HK-2 (cell line): ENCODE results near the gene LSP1.
"Not testable (repeated sequence)": the region's sequence is repeated elsewhere in the genome, so short reads cannot be mapped to it uniquely, and the experiment has no call there.

Experiments
- DNase-seq: peaks from one replicate; pipeline ENCODE4 v3.0.0-alpha.2; 2018; ENCODE audit not compliant: unreplicated experiment

The LSP1 gene

GRCh38 chr11:1852877-1853276, at the start of gene LSP1:
LSP1 (plus strand) TSS chr11:1853084; CDS start chr11:1853145, 61 bp downstream.
- DNase-seq: no peak

GRCh38 chr11:1803246-1803645, 49.6 kb upstream of the LSP1 start:
- DNase-seq: no peak

GRCh38 chr11:1803835-1804519, 48.9 kb upstream of the LSP1 start:
- not testable (repeated sequence) for DNase-seq

GRCh38 chr11:1805525-1805924, 47.4 kb upstream of the LSP1 start:
- no peak for DNase-seq

GRCh38 chr11:1807264-1807995, 45.5 kb upstream of the LSP1 start:
- DNase-seq: no peak

GRCh38 chr11:1810761-1811160, 42.1 kb upstream of the LSP1 start:
- DNase-seq: no peak

GRCh38 chr11:1812274-1812673, 40.6 kb upstream of the LSP1 start:
- DNase-seq: no peak

- no peak for DNase-seq
Observed at GRCh38 chr11:1812801-1813200, 40.1 kb upstream of the LSP1 start.

GRCh38 chr11:1813356-1813755, 39.5 kb upstream of the LSP1 start:
- not testable (repeated sequence) for DNase-seq

- DNase-seq: no peak
Observed at GRCh38 chr11:1814691-1815090, 38.2 kb upstream of the LSP1 start.

GRCh38 chr11:1815311-1815710, 37.6 kb upstream of the LSP1 start:
- DNase-seq: no peak

GRCh38 chr11:1815751-1816150, 37.1 kb upstream of the LSP1 start:
- no peak for DNase-seq

- no peak for DNase-seq
Observed at GRCh38 chr11:1817000-1817399, 35.9 kb upstream of the LSP1 start.

- DNase-seq: no peak
Observed at GRCh38 chr11:1817511-1817910, 35.4 kb upstream of the LSP1 start.

- DNase-seq: no peak
Observed at GRCh38 chr11:1819074-1819473, 33.8 kb upstream of the LSP1 start.

GRCh38 chr11:1820463-1821325, 32.2 kb upstream of the LSP1 start:
- DNase-seq: no peak

- no peak for DNase-seq
Observed at GRCh38 chr11:1821562-1821961, 31.3 kb upstream of the LSP1 start.

- no peak for DNase-seq
Observed at GRCh38 chr11:1822648-1823375, 30.1 kb upstream of the LSP1 start.

GRCh38 chr11:1823376-1824220, 29.3 kb upstream of the LSP1 start:
- DNase-seq: no peak

GRCh38 chr11:1824221-1825038, 28.5 kb upstream of the LSP1 start:
- DNase-seq: no peak
